ENCODE results near the gene IKZF4.
"Not testable (repeated sequence)": the region's sequence is repeated elsewhere in the genome, so short reads cannot be mapped to it uniquely, and the experiment has no call there.

Gene IKZF4

GRCh38 chr12:56040151-56040550 is 19.3 kb downstream of the IKZF4 start:
- DNase-seq (ENCODE audit: low read depth) = no peak

GRCh38 chr12:56040963-56041551 is 20.2 kb downstream of the IKZF4 start:
- DNase-seq (ENCODE audit: low read depth) = no peak

- DNase-seq (ENCODE audit: low read depth) = peak; percentile 86
These were observed 20.9 kb downstream of the IKZF4 start, which contains the start of gene RPS26 for GRCh38 chr12:56041552-56042429. RPS26 (plus strand) TSS chr12:56041918; CDS start chr12:56042167, 249 bp downstream.

DNA sequence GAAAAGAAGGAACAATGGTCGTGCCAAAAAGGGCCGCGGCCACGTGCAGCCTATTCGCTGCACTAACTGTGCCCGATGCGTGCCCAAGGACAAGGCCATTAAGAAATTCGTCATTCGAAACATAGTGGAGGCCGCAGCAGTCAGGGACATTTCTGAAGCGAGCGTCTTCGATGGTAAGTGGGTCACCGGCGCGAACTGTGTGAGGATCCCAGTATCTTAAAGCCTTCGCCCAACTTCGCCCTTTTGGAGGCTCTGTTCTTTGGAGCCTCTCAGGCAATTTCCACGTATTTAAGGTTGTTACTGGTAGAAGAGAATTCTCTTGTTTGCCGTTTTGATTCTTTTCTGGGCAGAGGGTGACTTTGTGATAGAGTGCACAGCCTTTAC is 21.6 kb downstream of the IKZF4 start:
- not testable (repeated sequence) for DNase-seq (ENCODE audit: low read depth)

DNA sequence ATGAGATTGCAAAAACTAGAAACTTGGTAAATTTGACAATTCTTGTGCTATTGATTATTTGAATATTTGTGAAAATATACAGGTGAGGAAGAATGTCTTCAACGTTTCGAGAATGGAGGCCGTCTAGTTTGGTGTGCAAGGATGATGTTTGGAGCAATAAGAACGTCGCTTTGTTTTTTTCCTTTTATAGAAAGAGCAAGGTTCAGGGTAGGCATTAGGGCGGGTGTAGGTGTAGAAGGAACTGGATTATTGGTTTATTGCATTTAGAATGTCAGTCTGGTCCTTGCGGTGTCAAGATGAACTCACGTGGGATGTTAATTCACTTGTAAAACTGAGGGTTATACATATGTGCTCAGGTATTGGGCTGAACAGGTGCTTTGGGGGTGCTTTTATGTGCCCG is 22.0 kb downstream of the IKZF4 start:
- no peak for DNase-seq (ENCODE audit: low read depth)

DNA sequence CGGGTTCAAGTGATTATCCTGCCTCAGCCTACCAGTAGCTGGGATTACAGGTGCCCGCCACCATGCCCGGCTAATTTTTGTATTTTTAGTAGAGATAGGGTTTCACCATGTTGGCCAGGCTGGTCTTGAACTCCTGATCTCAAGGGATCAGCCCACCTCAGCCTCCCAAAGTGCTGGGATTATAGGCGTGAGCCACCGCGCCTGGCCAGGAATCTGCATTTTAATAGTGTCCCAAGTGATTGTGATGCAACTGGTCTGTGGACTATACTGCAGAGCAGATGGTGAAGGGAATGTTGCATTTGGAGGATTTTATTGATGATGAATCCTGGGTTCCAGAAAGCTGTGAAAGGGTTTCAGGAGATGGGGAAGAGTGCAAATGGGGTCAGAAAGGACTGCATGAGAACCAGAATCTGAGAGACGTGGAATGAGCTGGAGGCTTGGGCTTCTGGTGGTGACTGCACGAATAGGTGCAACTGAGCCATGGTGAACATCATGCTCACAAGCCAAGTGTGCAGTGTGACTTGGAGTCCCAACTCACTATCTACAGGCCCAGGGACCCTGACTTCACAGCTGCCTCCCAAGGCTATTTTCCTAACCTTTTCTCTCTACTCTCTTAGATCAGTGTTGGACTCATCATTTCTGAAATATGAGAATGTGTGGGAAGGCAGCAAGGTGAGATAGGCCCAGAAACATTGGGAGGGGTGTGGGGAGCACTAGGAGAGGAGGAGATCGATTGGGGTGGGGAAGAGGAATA is 25.4 kb downstream of the IKZF4 start:
- no peak for DNase-seq (ENCODE audit: low read depth)

- DNase-seq (ENCODE audit: low read depth) = no peak
These were observed 32.6 kb downstream of the IKZF4 start for GRCh38 chr12:56053407-56053893.

DNA sequence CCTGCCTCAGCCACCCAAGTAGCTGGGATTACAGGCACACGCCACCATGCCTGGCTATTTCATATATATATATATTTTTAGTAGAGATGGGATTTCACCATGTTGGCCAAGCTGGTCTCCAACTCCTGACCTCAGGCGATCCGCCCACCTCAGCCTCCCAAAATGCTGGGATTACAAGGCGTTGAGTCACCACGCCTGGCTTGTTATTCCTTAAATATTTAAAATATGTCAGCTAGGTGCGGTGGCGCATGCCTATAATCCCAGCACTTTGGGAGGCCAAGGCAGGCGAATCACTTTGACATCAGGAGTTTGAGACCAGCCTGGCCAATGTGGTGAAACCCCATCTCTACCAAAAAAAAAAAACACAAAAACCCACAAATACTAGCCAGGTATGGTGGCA is 39.1 kb downstream of the IKZF4 start:
- DNase-seq (ENCODE audit: low read depth) = not testable (repeated sequence)

GRCh38 chr12:56061982-56062381 is 41.1 kb downstream of the IKZF4 start:
- no peak for DNase-seq (ENCODE audit: low read depth)

DNA sequence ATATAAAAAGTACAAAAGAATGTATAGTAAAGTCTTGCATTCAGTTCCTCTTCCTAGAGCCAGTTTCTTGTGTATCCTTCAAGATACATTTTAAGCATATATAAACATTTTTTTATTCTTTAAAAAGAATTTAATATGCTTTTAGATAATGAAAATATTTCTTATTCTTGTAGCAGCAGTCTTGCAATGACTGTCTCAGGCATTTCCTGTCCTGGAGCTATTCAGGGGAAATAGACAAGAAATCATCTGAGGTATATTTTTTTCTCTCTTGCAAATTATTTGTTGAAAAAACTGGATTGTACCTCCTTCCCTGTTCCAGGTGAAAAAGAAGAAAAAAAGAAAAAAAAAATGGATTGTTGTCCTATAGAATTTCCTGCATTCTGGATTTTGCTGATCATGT is 42.2 kb downstream of the IKZF4 start:
- DNase-seq (ENCODE audit: low read depth) = no peak

DNA sequence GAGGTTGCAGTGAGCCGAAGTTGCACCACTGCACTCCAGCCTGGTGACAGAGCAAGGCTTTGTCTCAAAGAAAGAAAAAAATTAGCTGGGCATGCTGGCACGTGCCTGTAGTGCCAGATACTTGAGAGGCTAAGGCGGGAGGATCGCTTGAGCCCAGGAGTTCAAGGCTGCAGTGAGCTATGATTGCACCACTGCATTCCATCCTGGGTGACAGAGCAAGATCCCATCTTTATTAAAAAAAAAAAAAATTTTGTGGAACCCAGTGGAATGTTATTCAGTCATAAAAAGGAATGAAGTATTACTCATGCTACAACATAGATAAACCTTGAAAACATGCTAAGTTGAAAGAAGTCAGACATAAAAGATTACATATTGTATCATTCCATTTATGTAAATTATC is 50.8 kb downstream of the IKZF4 start:
- no peak for DNase-seq (ENCODE audit: low read depth)

DNA sequence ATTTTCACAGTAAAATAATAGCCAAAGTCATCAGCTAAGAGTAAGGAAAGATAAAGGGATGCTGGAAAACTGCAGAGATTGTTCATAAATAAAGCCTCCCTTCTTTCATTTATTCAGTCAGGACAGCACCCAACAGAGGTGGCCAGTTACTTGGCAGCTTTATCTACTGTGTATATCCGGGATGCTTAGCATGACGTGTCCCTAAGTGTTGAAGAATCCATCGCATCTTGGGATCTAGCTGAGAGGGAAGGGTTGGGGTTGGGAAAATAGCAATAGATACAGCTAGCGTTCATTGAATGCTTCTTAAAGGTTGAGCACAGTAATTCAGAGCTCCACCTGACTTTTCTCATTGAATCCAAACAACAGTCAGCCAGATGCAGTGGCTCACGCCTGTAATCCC is 53.6 kb downstream of the IKZF4 start:
- no peak for DNase-seq (ENCODE audit: low read depth)

- DNase-seq (ENCODE audit: low read depth) = not testable (repeated sequence)
These were observed 57.1 kb downstream of the IKZF4 start for GRCh38 chr12:56077966-56078365.

GRCh38 chr12:56078427-56078826 is 57.6 kb downstream of the IKZF4 start:
- no peak for DNase-seq (ENCODE audit: low read depth)

GRCh38 chr12:56078931-56079722 is 58.3 kb downstream of the IKZF4 start:
- DNase-seq (ENCODE audit: low read depth) = peak; percentile 34

DNA sequence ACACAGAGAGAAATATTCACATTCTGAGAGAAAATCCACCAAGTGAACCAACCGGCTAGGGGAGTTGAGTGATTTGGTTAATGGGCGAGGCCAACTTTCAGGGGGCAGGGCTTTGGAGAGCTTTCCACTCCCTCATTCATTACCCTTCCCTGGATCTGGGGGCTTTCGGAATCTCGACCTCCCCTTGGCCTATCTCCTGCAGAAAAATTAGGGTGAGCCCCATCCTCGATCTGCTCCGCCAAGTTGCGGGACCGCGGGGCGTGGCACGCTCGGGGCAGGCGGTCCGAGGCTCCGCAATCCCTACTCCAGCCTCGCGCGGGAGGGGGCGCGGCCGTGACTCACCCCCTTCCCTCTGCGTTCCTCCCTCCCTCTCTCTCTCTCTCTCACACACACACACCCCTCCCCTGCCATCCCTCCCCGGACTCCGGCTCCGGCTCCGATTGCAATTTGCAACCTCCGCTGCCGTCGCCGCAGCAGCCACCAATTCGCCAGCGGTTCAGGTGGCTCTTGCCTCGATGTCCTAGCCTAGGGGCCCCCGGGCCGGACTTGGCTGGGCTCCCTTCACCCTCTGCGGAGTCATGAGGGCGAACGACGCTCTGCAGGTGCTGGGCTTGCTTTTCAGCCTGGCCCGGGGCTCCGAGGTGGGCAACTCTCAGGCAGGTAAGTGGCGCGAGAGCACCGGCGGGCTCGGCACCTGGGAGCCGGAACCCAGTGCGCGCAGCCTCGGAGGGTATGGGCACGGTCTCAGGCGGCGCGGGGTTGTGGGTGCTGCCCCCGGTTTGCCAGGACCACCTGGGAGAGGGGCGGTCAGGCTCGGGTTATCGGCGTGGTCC is 59.1 kb downstream of the IKZF4 start, which contains the start of gene ERBB3:
ERBB3 (plus strand) TSS at position 443 of the 833 bp plus-strand sequence; CDS start at position 579, 136 bp downstream.
- peak; percentile 53 for DNase-seq (ENCODE audit: low read depth)

DNA sequence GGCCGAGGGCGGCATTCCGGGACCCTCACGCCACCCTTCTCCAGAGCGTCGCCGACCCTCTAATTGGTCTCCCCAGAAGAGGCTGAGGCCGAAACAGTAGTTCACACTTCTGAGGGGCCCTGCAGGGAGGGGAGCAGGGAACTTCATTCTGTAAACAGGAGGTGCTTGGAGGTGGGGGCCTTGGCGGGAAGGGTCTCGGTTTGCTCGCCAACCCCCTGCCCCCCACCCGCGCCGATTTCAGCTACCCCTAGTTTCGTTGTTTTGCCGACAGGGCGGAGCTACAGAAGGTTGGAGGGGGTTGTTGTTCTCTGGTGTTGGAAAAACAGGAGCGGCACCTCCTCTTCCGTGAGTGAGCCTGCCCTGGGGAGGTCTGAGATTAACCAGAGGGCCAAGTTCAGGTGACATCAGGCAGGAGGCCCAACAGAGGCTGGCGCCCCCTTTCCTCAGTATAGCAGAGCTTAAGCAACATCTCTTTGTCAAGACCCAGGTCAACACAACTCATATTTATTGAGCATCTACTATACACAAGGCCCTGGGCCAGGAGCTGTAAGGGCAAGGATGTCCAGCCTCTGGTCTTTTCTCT is 59.8 kb downstream of the IKZF4 start:
- DNase-seq (ENCODE audit: low read depth) = no peak

DNA sequence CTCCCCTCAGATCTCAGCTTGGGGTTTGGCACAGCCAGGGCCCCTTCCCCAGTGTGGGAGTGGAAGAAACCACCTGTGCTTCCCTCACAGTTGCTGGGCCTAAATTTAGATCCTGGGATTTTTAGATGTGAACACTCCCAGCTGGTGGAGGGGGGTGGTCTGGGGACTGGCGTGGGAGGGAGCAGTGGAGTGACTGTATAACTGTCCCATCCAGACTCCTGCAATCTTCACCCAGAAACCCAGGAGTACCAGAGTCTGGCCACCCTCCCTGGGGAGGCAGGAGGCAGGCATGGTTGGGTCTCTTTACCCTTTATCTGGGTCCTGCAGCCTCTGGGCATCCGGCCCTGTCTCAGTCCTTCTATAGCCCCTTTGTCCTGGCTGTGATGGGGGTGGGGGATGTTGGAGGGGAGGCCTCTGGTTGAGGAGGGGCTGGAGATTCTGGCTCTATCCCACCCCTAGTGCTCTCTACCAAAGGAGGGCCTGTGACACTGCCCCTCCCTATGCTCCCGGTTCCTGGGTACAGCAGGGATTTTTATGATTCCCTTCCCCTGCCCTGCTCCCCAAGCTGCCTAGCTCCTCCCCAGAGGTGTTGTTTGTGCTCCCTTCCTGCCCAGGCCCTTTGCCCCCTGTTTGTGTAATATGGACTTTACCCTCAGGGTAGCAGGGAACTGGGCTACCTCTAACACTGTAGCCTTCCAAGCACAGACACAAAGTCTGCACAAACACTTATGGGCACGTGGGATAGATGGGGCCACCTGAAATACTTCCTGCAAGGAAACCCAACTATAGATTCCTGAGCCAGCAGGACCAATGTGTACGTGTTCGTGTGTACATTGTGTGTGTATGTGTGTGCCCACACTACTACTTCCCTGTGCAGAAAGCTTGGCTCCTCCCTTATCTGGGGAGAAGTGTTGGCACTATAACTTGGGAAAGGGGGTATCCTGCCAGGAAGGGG is 60.8 kb downstream of the IKZF4 start:
- no peak for DNase-seq (ENCODE audit: low read depth)

GRCh38 chr12:56082382-56082781 is 61.5 kb downstream of the IKZF4 start:
- DNase-seq (ENCODE audit: low read depth) = no peak
